Erythroblast (primary cell): ENCODE measurements around the gene PPP2R5C.

Source experiments
- DNase-seq, 2 experiments: peaks; one replicate each; lab custom pipeline; 2025; lab: John Stamatoyannopoulos, UW
- GATA1 ChIP-seq: IDR thresholded peaks from 2 replicates; pipeline ENCODE4 v1.6.1; 2011; ENCODE audit warnings: low read depth, mild to moderate bottlenecking, control low read depth, low read length, moderate library complexity
- POLR2A ChIP-seq: IDR thresholded peaks from 2 replicates; pipeline ENCODE4 v1.6.1; 2011; ENCODE audit warnings: mild to moderate bottlenecking, low read length

PPP2R5C gene

DNA sequence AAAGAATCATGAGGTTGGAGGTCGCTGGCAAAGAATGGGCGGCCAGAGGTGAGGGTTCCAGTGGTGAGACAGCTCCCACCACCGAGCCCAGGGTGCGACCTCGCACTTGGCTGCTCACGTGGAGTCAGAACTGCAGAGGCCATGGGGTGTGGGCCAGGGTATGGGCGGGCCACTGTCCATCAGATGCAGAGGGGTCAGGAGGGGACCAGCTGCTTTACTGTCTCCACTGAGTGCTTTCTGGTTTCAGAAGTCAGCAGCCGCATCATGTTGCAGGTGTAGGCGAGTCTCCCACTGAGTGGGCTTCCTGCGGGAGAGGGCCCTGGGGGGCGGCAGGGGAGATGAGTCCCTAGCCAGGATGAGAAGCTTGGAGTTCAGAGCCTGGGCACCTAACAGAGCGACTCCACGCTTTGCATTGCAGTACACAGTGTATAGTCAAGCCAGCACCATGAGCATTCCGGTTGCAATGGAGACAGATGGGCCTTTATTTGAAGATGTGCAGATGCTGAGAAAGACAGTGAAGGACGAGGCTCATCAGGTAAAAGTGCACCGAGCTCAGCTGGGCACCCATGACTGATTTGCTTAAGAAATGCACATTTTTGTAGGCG, 156.0 kb downstream of the PPP2R5C start:
- no peak for DNase-seq
- TF ChIP-seq POLR2A (no peak), GATA1 (no peak)

DNA sequence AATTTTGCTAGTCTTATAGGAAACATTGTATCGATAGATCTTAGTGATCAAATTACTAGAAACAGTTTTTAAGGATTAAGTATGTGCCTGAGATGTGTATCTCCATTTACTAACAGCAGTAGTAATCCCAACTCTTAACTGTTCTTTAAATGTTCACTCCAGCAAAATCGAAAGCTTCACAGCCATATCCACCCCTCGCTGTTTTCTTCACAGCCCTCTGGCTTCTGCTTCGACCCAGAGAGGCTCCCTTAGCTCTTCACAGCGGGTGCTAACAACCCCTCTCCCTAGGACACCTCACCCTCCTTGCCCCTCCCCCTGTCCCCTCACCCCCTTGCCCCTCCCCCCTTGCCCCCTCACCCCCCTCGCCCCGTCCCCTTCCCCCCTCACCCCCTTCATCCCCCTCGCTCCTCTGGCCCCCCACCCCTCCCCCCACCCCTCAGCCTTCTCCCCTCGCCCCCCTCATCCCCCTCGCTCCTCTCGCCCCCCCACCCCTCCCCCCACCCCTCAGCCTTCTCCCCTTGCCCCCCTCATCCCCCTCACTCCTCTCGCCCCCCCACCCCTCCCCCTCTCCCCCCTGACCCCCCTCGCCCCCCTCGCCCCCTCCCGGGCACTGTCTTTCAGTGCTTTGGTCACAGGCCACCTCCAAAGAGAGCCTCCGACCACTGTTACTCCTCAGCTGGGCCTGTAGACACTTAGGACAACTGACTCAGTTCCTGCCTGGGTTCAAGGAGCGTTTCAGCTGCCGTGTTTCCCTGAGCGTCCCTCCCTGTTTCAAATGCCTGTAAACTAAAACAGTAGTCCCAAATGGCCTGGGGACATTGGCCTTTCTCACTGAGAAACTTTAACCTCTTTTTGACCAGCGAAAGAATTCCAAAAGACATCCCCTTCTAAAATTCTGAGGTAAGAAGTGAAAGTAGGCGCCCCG, 156.8 kb downstream of the PPP2R5C start:
- TF ChIP-seq POLR2A: no peak
- TF ChIP-seq GATA1: no peak
- no peak for DNase-seq

DNA sequence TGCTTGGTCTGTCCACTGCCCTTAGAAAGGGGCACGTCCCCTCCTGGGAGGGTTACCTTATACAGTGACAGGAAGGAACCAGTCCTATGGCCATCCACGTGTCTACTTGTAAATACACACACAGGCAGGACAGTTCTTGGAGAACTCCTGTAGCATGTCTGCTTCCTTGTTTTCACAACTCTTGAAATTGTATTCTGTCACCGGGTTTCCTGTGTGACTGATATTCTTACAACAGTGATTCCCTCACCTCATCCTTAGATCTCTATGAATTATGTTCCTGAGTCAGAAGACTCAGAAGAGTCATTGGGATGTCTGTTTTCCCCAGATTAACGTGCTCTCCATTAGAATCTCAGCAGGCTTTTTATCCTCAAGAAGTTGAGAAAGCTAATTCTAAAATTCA, 158.8 kb downstream of the PPP2R5C start:
- TF ChIP-seq GATA1 (no peak), POLR2A (no peak)
- DNase-seq: no peak

DNA sequence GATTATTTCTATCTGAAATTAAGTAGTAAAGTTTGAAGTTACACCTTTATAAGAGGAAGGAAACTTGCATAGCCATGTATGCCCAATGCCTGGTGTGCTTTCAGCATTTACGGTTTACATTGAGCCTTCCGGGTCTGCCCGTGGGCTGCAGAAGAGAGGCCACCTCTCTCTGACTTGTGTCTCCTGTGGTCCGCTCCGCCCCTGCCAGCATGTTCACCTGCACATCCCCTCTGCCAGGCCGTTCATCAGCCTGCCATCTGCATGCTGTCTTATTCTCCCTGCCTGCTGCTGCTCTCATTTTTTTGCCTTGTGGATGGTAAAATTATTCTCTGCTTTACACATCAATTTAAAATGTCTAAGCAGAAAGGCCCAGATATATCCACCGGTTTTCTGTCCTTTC, 161.4 kb downstream of the PPP2R5C start:
- no peak for DNase-seq
- no peak for TF ChIP-seq GATA1

DNA sequence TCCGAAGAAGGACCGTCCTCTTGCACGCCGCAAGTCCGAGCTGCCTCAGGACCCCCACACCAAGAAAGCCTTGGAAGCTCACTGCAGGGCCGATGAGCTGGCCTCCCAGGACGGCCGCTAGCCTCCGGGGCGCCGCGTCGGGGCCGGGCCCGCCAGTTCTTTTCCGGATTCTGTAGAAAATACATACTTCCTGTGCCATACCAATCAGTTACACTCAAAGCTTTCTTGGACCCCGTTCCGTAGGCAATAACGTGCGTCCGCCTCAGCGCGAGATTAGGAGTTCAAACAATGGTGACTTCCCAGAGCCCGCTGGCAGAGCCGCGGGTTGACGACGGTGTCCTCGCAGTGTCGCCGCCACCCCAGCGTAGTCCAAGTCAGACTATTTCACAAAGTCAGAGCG, 163.6 kb downstream of the PPP2R5C start:
- no peak for DNase-seq
- TF ChIP-seq POLR2A (no peak), GATA1 (no peak)

DNA sequence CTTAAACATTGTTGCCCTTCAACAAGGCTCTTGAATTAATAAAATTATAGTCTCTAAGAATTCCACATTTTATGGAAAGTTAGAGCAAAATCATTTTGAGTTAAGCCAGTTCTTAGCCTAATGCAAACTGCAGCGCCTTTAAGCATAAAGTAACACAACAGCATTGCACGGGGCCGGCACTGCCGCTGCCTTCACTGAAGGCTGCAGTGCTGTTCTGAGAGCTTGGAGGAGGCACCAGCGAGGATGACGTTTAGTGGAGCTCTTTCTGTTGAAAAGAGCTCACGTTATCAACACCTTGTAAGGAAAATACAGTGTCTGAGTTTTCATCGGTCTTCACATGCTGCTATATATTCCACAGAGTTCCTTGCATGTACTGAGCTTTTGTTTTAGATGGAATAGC, 164.6 kb downstream of the PPP2R5C start:
- no peak for TF ChIP-seq POLR2A
- DNase-seq: no peak

DNA sequence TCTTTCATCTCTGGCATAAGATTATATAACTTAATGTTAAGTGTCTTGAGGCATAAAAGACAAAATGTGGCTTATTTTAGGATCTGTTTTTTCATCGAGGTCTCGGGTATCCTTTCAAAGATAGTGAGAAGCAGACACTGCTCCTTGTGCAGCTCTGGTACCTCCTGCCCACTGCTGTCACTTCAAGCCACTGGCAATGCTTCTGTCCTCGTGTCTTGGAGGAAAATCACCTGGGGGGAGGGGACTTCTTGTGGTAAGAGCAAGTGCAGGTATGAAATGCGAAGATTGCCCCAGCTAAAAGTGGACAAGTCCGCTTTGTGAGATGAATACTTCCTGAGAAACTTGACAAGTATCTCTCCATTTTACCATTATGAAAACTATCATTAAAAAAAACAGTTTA, 165.1 kb downstream of the PPP2R5C start:
- DNase-seq: no peak

DNA sequence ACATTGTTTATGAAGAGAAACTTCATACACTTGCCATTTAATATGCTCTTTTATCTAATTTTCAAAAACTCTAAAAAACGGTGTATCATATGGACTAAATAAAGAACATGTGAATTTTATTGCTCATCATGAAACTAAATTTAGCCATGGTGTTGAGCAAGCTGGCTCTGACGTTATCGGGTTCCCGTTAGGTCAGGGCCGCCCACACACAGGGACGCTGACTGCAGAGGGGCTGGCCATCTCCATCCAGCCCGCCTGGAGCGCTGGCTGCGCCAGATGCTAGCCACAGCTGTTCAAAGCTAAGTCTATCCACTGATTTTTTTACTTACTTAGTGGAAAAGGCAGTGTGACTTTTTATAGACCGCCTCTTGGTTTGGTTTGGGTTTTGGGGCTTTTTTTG, 166.3 kb downstream of the PPP2R5C start:
- TF ChIP-seq GATA1: no peak
- TF ChIP-seq POLR2A: no peak
- DNase-seq: peak in 1 of 2 experiments; percentile 40

More for the DNA sequence above, 165.1 kb downstream of the PPP2R5C start:
- TF ChIP-seq POLR2A (no peak), GATA1 (no peak)

DNA sequence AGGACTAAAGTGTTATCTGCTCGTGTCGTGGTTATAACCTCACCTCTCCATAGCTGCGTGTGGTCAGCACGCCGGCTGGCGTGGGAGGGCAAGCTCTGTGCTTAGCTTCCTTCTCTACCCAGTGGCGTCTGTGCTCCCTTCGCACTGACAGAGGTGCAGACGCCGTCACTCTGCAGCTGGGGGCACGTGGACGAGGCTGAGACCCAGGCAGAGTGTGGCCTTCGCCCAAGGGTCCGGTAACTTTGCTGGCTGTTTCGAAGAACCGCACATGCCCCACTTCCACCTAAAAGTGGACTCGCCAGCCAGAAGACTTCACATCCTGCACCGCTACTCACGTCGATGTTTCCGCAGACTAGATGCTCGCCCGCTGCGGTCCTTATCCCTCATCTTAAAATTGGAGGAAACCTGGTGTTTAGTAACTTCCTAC, 166.9 kb downstream of the PPP2R5C start:
- TF ChIP-seq GATA1 (no peak), POLR2A (no peak)
- DNase-seq: no peak

DNA sequence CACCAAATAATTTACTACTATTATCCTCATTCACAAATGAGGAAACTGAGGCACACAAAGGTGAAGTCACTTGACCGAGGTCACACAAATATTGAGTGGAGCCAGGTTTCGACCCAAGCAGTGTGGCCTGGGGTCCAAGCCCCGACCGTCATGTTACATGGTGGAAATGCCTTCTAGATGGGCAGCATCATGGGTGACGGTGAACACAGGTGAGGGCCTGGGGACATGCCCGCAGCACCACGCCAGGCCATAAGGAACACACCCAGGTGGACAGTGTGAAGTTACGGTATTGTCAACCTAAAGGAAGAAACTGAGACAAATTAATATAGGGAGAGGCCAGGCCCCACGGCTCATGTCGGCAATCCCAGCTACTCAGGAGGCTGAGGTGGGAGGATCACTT, 167.6 kb downstream of the PPP2R5C start:
- DNase-seq: no peak
- TF ChIP-seq GATA1: no peak
- TF ChIP-seq POLR2A: no peak

DNA sequence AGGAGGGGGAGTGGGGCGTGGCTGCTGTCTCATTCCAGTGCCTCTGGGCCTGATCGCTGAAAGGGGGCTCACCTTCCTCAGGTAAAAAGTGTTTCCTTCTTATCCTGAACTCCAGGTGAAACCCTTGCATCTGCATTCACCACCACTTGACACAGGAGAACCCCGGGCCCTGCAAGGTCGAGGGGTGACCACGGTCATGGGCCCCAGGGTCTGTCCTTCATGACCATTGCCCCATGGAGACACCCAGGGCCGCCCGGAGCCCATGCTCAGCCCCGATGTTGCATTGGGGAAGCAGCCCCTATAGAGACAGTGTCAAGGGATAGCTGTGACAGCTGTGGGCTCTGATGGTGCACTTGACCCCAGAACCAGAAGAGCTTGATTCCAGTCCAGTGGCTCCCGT, 168.4 kb downstream of the PPP2R5C start:
- TF ChIP-seq GATA1 (no peak), POLR2A (no peak)
- DNase-seq: no peak

DNA sequence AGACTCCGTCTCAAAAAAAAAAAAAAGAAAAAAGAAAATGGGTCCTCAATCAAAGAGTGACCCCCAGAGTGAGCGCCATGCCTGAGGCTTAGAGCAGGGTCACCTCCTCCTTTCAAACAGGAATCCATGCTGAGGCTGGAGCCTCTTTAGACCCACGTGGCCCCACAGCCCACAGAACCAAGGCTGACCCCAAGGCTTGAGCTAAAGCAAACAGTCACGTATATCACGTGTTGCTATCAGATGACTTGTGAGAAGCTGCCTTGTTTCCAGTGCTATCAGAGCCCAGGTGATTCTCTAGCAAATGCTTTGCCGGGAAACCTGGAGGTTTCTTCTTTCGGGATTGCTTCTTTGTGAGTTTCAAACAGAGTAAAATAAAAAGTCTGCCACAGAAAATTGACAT, 171.2 kb downstream of the PPP2R5C start:
- TF ChIP-seq POLR2A: no peak
- no peak for TF ChIP-seq GATA1

DNA sequence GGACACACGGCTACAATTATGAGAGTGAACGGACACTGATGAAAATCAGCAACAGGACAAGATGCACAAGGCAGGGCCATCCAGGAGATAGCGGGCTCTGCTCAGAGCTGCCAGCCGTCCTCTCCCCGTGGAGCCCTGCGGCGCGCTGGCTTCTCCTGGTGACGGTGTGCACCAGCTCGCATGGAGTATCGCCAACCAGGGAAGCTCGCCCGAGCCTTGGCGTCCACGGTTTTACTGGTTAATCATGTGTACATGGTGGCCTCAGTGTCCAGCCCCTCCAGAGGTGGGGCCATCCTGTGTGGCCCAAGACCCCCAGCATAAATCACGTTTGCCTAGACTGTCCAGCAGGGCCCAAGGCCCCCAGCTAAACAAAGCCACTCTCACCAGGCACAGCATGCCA, 171.7 kb downstream of the PPP2R5C start:
- TF ChIP-seq POLR2A (no peak), GATA1 (no peak)
- no peak for DNase-seq

More for the DNA sequence above, 171.2 kb downstream of the PPP2R5C start:
- no peak for DNase-seq

DNA sequence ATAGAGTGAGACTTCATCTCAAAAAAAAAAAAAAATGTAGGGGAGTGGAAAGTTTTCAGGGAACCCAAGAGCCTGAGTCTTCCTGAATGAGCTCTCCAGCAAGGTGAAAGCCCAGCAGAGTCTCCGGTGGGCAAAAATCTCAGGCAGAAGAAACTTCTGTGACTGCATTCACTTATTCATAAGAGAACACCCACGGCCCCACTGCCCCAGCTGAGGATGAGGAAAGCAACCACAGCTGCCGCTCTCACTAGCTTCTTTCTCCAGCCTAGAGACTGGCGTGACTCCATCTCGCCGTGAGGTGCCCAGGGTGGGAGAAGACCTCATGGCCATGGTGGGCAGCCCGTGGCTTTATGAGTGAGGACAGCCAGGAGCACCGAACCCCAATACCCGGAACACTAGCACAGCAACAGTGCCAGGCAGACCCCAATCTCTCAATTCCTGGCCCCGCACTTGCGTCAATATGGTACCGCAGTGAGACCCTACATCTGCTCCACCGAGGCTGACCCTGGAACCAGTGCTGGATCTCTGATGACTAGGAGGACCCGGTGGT, 173.2 kb downstream of the PPP2R5C start:
- TF ChIP-seq POLR2A: no peak
- DNase-seq: no peak
